GM21786 (cell line): ENCODE measurements around the gene ADAMTS14.
"Not testable (repeated sequence)": the region's sequence is repeated elsewhere in the genome, so short reads cannot be mapped to it uniquely, and the experiment has no call there.

Experiments used
- ATAC-seq: cut with Tn5 transposase; IDR thresholded peaks from one replicate; pipeline ENCODE4 v1.9.1; 2021; ENCODE audit not compliant: unreplicated experiment

The ADAMTS14 gene

DNA sequence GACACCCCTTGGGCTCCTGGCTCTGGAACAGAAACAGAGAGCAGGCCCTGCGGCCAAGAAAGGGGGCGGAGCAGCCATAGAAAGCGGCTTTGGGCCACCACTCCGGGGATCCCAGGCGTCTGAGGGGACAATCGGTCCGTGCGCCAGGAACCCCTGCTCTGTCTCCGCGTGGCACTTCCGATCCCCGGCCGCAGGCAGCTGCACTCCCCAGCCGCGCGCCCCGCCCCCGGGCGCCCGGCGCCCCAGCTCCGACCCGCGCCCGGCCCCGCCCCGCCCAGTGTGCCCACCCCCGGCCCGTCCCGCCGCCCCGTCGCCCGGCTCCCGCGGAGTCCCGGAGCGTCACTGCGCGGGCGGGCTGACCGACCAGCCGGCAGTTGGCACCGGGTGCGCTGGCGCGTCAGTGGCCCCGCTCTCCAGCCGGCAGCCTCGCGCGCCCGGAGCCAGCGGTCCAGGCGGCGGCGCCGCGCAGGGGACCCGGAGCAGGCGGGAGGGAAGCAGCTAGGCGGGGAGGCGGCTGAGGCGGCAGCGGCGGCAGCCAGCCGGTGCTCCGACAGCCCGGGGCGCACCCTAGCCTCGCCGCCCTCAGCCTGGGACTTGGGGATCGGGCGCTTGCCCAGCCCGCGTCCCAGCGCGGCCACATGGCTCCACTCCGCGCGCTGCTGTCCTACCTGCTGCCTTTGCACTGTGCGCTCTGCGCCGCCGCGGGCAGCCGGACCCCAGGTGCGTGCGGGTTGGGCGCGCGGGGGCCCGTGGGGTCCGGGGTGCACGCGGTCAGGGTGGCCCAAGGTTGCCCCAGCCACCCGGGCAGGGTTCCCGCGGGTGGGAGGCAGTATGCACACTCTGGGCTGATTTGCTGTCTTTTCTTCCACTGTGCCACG is at the start of gene ADAMTS14:
TSS of gene ADAMTS14 (plus strand) at position 342 of the 878 bp plus-strand sequence. CDS start at position 639, 297 bp downstream.
- no peak for ATAC-seq

DNA sequence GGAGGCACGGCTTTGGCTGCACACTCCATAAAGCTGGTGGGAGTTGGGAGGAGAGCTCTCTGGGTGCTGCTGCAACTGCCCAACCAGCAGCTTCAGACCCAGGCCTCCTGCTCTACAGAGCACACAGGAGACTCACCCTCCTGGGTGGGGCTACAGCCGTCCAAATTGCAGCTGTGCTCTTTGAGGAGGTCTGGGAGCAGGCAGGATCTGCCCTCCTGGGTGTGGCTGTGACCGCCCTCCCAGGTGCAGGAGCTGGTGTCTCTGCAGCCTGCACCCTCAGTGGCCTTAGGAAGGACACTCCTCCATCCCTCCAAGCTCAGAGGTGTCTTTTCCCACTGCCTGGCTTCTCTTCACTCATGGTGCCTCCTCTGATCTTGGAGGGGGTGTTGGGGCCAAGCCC is 49.8 kb upstream of the ADAMTS14 start:
- no peak for ATAC-seq

DNA sequence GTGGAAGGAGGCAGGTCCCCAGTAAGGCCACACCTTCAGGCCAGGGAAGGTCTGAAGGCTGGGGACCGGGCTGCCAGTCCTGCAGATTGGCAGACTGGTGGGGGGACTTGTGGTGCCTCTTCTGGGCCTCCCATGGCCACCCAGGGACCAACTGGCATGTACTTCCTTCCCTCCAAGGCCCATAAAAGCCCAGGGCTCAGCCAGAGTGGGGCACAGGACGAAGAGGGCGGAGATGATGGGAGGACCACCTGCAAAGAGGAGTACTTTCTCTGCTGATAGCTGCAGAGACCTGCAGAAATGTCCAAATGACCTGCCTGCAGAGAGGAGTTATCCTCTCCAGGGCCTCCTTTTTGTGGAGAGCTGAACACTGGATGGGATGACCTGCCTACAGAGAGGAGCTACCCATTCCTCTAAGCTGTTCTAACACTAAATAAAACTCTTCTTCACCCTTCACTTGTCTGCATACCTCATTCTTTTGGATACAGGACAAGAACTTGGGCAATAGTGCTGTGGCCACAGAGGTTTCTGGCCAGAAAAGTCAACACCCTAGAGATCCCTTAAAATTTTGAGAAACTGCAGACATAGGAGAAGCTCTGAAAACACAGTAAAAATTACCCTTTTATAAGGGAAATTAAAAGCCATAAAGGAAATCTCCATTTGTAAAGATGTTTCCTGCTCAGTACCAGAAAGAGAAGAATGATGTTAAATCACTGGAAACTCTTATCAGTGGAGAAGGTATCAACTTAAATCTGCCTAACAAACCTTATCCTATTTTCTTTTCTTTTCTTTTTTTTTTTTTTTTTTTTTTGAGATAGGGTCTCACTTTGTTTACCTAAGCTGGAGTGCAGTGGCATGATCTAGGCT is 49.1 kb upstream of the ADAMTS14 start:
- no peak for ATAC-seq

DNA sequence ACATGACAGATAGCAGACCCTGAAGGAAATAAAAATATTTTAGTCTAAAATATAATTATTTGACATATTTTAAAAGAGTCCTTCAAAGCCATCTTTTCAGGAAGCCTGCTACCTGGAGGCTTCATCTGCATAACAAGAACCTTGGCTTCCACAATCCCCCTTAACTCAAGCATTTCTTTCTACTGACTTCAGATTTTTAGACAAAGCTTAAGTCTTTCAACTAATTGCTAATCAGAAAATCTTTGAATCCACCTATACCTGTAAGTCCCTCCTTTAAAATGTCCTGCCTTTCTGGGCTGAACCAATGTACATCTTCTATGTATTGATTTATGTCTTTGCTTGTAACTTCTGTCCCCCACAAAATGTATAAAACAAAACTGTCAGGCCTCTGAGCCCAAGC is 46.2 kb upstream of the ADAMTS14 start:
- no peak for ATAC-seq

DNA sequence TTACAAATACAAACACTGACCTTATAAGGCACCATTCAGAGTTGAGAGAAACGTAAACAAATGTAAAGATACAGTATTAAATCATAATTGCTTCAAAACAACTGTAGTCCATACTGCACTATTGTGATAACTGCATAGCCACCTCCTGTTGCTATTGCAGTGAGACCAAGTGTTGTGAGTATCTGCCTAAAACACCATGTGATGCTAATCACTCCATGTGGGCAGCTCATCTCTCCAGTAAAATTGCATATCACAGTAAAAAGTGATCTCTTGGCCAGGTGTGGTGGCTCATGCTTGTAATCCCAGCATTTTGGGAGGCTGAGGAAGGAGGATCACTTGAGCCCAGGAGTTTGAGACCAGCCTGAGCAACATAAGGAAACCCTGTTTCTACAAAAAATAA is 43.0 kb upstream of the ADAMTS14 start:
- no peak for ATAC-seq

DNA sequence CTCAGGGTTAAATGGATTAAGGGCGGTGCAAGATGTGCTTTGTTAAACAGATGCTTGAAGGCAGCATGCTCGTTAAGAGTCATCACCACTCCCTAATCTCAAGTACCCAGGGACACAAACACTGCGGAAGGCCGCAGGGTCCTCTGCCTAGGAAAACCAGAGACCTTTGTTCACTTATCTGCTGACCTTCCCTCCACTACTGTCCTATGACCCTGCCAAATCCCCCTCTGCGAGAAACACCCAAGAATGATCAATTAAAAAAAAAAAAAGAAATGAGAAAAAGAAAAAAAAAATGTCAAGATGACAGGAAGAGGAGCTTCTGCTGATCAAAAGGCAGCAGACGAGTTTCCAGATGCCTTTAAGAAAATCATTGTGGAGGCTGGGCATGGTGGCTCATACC is 40.6 kb upstream of the ADAMTS14 start:
- ATAC-seq: not testable (repeated sequence)

DNA sequence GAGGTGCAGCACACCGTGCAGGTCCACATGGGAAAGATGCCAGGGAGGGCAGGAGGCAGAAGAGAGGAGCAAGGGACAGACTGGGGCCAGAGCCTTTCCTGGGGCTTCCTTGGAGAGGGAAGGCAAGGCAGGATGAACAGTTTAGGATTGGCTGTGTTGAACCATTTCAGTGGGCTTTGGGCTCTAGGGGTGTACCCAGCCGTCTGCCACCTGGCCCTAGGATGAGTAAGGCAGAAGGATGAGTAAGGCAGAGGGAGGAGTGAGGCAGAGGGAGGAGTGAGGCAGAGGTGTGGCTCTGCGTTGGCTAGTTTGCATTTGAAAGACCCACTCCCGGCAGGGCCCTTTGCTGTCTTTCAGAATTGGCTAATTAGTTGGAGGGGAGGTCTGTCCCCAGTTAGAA is 38.3 kb upstream of the ADAMTS14 start:
- ATAC-seq: no peak

DNA sequence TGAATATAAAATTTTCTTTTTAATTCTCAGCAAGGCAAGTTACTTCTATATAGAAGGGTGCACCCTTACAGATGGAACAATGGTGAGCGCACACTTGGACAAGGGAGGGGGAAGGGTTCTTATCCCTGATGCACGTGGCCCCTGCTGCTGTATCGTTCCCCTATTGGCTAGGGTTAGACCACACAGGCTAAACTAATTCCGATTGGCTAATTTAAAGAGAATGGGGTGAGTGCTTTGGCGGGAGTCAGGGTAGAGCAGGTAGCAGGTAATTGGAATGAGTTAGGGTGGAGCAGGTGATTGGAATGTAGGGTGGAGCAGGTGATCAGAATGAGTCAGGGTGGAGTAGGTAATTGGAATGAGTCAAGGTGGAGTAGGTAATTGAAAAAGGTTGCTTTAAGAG is 37.8 kb upstream of the ADAMTS14 start:
- not testable (repeated sequence) for ATAC-seq

DNA sequence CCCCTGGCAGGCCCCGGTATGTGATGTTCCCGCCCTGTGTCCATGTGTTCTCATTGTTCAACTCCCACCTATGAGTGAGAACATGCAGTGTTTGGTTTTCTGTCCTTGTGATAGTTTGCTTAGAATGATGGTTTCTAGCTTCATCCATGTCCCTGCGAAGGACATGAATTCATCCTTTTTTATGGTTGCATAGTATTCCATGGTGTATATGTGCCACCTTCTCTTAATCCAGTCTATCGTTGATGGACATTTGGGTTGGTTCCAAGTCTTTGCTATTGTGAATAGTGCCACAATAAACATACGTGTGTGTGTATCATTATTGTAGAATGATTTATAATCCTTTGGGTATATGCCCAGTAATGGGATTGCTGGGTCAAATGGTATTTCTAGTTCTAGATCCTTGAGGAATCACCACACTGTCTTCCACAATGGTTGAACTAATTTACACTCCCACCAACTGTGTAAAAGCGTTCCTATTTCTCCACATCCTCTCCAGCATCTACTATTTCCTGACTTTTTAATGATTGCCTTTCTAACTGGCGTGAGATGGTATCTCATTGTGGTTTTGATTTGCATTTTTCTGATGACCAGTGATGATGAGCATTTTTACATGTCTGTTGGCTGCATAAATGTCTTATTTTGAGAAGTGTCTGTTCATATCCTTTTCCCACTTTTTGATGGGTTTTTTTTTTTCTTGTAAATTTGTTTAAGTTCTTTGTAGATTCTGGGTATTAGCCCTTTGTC is 32.5 kb upstream of the ADAMTS14 start:
- not testable (repeated sequence) for ATAC-seq

GRCh38 chr10:70643272-70643671 is 29.0 kb upstream of the ADAMTS14 start:
- not testable (repeated sequence) for ATAC-seq

GRCh38 chr10:70644959-70645358 is 27.3 kb upstream of the ADAMTS14 start:
- not testable (repeated sequence) for ATAC-seq

- no peak for ATAC-seq
Measured at GRCh38 chr10:70647086-70647485, 25.2 kb upstream of the ADAMTS14 start.

DNA sequence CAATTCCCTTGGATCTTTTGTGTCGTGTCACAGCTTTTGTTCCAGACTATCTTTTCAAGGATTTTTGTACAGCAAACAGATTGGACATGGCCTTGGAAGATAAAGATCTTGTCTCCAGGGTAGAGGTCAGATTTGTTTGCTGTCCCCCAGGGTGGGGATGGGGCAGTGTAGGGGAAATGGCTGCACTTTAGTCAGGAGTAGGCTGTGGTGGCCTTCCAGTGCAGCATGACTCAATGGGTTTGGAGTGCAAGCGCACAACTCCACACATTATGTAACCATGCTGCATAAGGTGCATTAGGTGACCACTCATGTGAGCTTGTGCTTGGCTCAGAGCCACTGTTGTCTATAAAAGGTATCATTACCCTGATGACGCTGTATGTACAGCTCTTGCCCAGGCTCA is 23.9 kb upstream of the ADAMTS14 start:
- no peak for ATAC-seq

- no peak for ATAC-seq
Measured at GRCh38 chr10:70649526-70649925, 22.8 kb upstream of the ADAMTS14 start.

GRCh38 chr10:70650104-70650503 is 22.2 kb upstream of the ADAMTS14 start:
- ATAC-seq: no peak

GRCh38 chr10:70650718-70651117 is 21.6 kb upstream of the ADAMTS14 start:
- ATAC-seq: no peak

DNA sequence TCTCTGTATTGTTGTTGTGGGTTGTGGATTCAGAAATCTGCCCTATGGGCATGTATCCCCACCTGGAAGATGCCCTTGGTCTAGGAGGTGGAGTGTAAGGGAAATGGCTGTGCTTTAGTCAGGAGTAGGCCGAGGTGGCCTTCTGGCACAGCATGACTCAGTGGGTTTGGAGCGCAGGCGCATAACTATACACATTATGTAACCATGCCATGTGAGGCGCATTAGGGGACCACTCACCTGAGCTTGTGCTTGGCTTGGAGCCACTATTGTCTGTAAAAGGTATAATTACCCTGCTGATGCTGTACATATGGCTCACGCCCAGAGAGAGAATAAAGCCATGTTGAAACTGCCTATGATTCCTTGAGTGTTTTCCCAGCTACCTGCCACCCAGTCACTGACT is 20.6 kb upstream of the ADAMTS14 start:
- no peak for ATAC-seq

DNA sequence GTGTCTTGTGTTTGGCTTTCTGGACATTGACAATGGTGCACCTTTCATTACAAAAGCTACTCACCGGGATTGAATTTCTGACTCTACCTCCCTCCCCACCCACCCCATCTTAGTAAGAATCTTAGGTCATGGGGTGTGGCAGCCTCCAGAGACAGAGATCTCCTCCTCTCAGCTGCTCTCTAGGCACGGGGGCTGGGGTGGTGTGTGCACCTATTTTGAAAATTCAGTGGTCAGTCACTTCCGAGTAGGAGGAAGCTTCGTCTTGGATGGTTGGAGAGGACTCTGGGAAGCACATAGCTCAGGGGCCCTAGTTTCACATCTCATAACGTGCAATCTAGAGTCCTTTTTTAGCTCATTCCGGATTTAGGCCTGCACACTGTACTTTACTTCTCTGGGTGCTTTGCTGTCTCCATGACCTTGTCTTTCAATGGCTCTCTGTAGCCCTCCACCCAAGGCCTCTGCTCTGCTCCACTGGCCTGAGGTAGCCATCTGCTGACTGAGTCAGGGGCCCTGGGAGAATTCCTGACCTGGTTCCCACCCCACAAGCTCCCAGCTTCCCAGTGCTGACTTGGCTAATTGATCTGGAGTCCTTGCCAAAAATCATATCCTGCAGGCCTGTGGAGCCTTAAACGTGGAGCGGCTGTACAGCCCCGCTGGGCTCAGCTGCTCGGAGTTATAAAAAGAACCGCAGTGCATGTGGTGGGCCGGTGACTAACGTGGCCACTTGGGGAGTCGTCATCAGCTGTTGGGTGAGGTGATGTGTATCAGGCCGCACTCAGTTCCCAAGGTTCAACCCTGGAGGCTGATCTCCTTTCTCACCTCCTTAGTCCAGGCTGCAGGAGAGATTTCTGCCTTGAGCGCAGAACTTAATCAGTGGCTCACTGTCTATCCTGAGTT is 19.3 kb upstream of the ADAMTS14 start:
- no peak for ATAC-seq

GRCh38 chr10:70655316-70655715 is 17.0 kb upstream of the ADAMTS14 start:
- ATAC-seq: no peak

GRCh38 chr10:70656489-70656888 is 15.8 kb upstream of the ADAMTS14 start:
- peak; percentile 80 for ATAC-seq
